Activated naive CD4-positive, alpha-beta T cell treated with anti-CD3 and anti-CD28 coated beads, Interleukin-2, amount 10 ng/mL, durations not matched to agents 7 days and 5 days (primary cell): ENCODE measurements around the gene SDF4.

Source experiments
- CTCF ChIA-PET: fragments of 350-600 bp; sonication (Branson Sonifier 250); formaldehyde crosslinking; loops from one replicate; lab custom pipeline; 2021; ENCODE audit warnings: antibody characterized with exemption; lab: Charles Lee
- DNase-seq: peaks from one replicate; pipeline ENCODE4 v3.0.0-alpha.2; 2020
- H3K27ac Mint-ChIP-seq: one replicate; pipeline ENCODE4 v1.8.0; 2021; ENCODE audit warnings: mild to moderate bottlenecking, moderate library complexity, mixed read lengths
- H3K27me3 Mint-ChIP-seq: one replicate; pipeline ENCODE4 v1.8.0; 2021; ENCODE audit warnings: mild to moderate bottlenecking, mixed read lengths
- H3K36me3 Mint-ChIP-seq: one replicate; pipeline ENCODE4 v1.8.0; 2021; ENCODE audit warnings: mixed read lengths
- H3K4me1 Mint-ChIP-seq: one replicate; pipeline ENCODE4 v1.8.0; 2021; ENCODE audit warnings: mixed read lengths
- H3K4me3 Mint-ChIP-seq: one replicate; pipeline ENCODE4 v1.8.0; 2021; ENCODE audit warnings: mild to moderate bottlenecking, moderate library complexity, mixed read lengths
- H3K9me3 Mint-ChIP-seq: one replicate; pipeline ENCODE4 v1.8.0; 2021; ENCODE audit warnings: mixed read lengths

The SDF4 gene

GRCh38 chr1:1211541-1212441, 20.0 kb downstream of the SDF4 start:
- CTCF ChIA-PET: interaction anchor here (1.4 kb wide), 1 partner anchor 89 kb away, joined by 5 read pairs; no protein-coding TSS in a partner anchor
- Mint-ChIP-seq H3K27me3 (peaks cover 41% of the 10 kb centered on the region), H3K4me3 (no peak overlapping the region), H3K27ac (no peak overlapping the region), H3K4me1 (peaks cover 42% of the 10 kb centered on the region), H3K36me3 (peaks cover 4% of the 10 kb centered on the region), H3K9me3 (no peaks in the 10 kb centered on the region)
- DNase-seq: peak; percentile 18

GRCh38 chr1:1210726-1211540, 20.9 kb downstream of the SDF4 start:
- Mint-ChIP-seq H3K4me1 (peaks cover 38% of the 10 kb centered on the region), H3K9me3 (no peaks in the 10 kb centered on the region), H3K27me3 (peaks cover 50% of the 10 kb centered on the region), H3K36me3 (no peaks in the 10 kb centered on the region), H3K27ac (no peak overlapping the region), H3K4me3 (no peak overlapping the region)
- CTCF ChIA-PET: interaction anchor here (1.2 kb wide), 1 partner anchor 39 kb away, joined by 3 read pairs; no protein-coding TSS in a partner anchor
- peak; percentile 17 for DNase-seq

GRCh38 chr1:1208713-1209433, 22.9 kb downstream of the SDF4 start:
- CTCF ChIA-PET: no interaction called here
- peak overlapping the region; percentile 45 for H3K27ac Mint-ChIP-seq
- H3K4me3 Mint-ChIP-seq: no peak overlapping the region
- H3K36me3 Mint-ChIP-seq: no peaks in the 10 kb centered on the region
- peaks cover 71% of the 10 kb centered on the region for H3K27me3 Mint-ChIP-seq
- peaks cover 26% of the 10 kb centered on the region for H3K4me1 Mint-ChIP-seq
- DNase-seq: peak; percentile 42
- H3K9me3 Mint-ChIP-seq: no peaks in the 10 kb centered on the region

- Mint-ChIP-seq H3K27ac (peak overlapping the region; percentile 69), H3K27me3 (peaks cover 76% of the 10 kb centered on the region), H3K9me3 (no peaks in the 10 kb centered on the region), H3K36me3 (no peaks in the 10 kb centered on the region), H3K4me1 (peaks cover 22% of the 10 kb centered on the region), H3K4me3 (no peak overlapping the region)
- CTCF ChIA-PET: interaction anchor here (1.3 kb wide), 1 partner anchor 85 kb away, joined by 4 read pairs; no protein-coding TSS in a partner anchor
- no peak for DNase-seq
Measured at GRCh38 chr1:1207571-1207892, 24.3 kb downstream of the SDF4 start.

- CTCF ChIA-PET: interaction anchor here (1.3 kb wide), 1 partner anchor 85 kb away, joined by 4 read pairs; no protein-coding TSS in a partner anchor
- peaks cover 76% of the 10 kb centered on the region for H3K27me3 Mint-ChIP-seq
- DNase-seq: peak; percentile 19
- no peak overlapping the region for H3K27ac Mint-ChIP-seq
- peaks cover 21% of the 10 kb centered on the region for H3K4me1 Mint-ChIP-seq
- H3K36me3 Mint-ChIP-seq: no peaks in the 10 kb centered on the region
- H3K4me3 Mint-ChIP-seq: peak overlapping the region; percentile 12
- no peaks in the 10 kb centered on the region for H3K9me3 Mint-ChIP-seq
Measured at GRCh38 chr1:1206966-1207531, 24.8 kb downstream of the SDF4 start.

- no peaks in the 10 kb centered on the region for H3K36me3 Mint-ChIP-seq
- CTCF ChIA-PET: interaction anchor here (1.3 kb wide), 1 partner anchor 84 kb away, joined by 4 read pairs; no protein-coding TSS in a partner anchor
Measured at GRCh38 chr1:1206376-1206965, 25.3 kb downstream of the SDF4 start, which contains the start of gene TNFRSF18. TNFRSF18 (minus strand) TSS chr1:1206592; CDS start chr1:1206571, 21 bp downstream.

GRCh38 chr1:1205769-1206375, 25.9 kb downstream of the SDF4 start:
- CTCF ChIA-PET: interaction anchor here (0.9 kb wide), 1 partner anchor 83 kb away, joined by 3 read pairs; no protein-coding TSS in a partner anchor

More at GRCh38 chr1:1206376-1206965, 25.3 kb downstream of the SDF4 start, which contains the start of gene TNFRSF18:
- peaks cover 21% of the 10 kb centered on the region for H3K4me1 Mint-ChIP-seq
- peaks cover 76% of the 10 kb centered on the region for H3K27me3 Mint-ChIP-seq
- H3K4me3 Mint-ChIP-seq: peak within 1 kb of the TSS; percentile 12
- H3K27ac Mint-ChIP-seq: no peak within 1 kb of the TSS
- H3K9me3 Mint-ChIP-seq: no peaks in the 10 kb centered on the region
- peak; percentile 51 for DNase-seq

GRCh38 chr1:1204998-1205768, 26.6 kb downstream of the SDF4 start:
- H3K9me3 Mint-ChIP-seq: no peaks in the 10 kb centered on the region
- no peak overlapping the region for H3K27ac Mint-ChIP-seq
- peaks cover 76% of the 10 kb centered on the region for H3K27me3 Mint-ChIP-seq
- H3K36me3 Mint-ChIP-seq: no peaks in the 10 kb centered on the region
- CTCF ChIA-PET: interaction anchor here (0.9 kb wide), 1 partner anchor 82 kb away, joined by 3 read pairs; no protein-coding TSS in a partner anchor
- peak; percentile 21 for DNase-seq
- H3K4me1 Mint-ChIP-seq: peaks cover 24% of the 10 kb centered on the region
- no peak overlapping the region for H3K4me3 Mint-ChIP-seq

More at GRCh38 chr1:1205769-1206375, 25.9 kb downstream of the SDF4 start:
- peaks cover 75% of the 10 kb centered on the region for H3K27me3 Mint-ChIP-seq
- no peaks in the 10 kb centered on the region for H3K36me3 Mint-ChIP-seq
- H3K27ac Mint-ChIP-seq: no peak overlapping the region
- no peak for DNase-seq
- no peak overlapping the region for H3K4me3 Mint-ChIP-seq
- no peaks in the 10 kb centered on the region for H3K9me3 Mint-ChIP-seq
- H3K4me1 Mint-ChIP-seq: peaks cover 19% of the 10 kb centered on the region

GRCh38 chr1:1204425-1204920, 27.3 kb downstream of the SDF4 start:
- no peaks in the 10 kb centered on the region for H3K9me3 Mint-ChIP-seq
- no peak overlapping the region for H3K4me3 Mint-ChIP-seq
- DNase-seq: no peak
- peaks cover 76% of the 10 kb centered on the region for H3K27me3 Mint-ChIP-seq
- H3K36me3 Mint-ChIP-seq: no peaks in the 10 kb centered on the region
- H3K27ac Mint-ChIP-seq: no peak overlapping the region
- peaks cover 27% of the 10 kb centered on the region for H3K4me1 Mint-ChIP-seq
- CTCF ChIA-PET: no interaction called here

- H3K36me3 Mint-ChIP-seq: no peaks in the 10 kb centered on the region
- H3K27ac Mint-ChIP-seq: no peak overlapping the region
Measured at GRCh38 chr1:1203561-1204424, 28.0 kb downstream of the SDF4 start.

GRCh38 chr1:1202831-1203560, 28.8 kb downstream of the SDF4 start:
- no peaks in the 10 kb centered on the region for H3K9me3 Mint-ChIP-seq
- peaks cover 17% of the 10 kb centered on the region for H3K4me1 Mint-ChIP-seq
- H3K36me3 Mint-ChIP-seq: no peaks in the 10 kb centered on the region
- peak; percentile 21 for DNase-seq
- CTCF ChIA-PET: no interaction called here
- H3K27me3 Mint-ChIP-seq: peaks cover 62% of the 10 kb centered on the region
- H3K4me3 Mint-ChIP-seq: no peak overlapping the region
- H3K27ac Mint-ChIP-seq: no peak overlapping the region

More at GRCh38 chr1:1203561-1204424, 28.0 kb downstream of the SDF4 start:
- CTCF ChIA-PET: no interaction called here
- H3K4me3 Mint-ChIP-seq: no peak overlapping the region
- H3K4me1 Mint-ChIP-seq: peaks cover 23% of the 10 kb centered on the region
- DNase-seq: peak; percentile 21
- no peaks in the 10 kb centered on the region for H3K9me3 Mint-ChIP-seq
- peaks cover 70% of the 10 kb centered on the region for H3K27me3 Mint-ChIP-seq
